Chondrocyte (in vitro differentiated cells): ENCODE data around the gene ZDHHC11B. TPM values are rescaled to one million over a fixed set of nuclear protein-coding genes. Genes with fewer than 3 reads are reported as not detected.

Source experiments
- DNase-seq: peaks from one replicate; pipeline ENCODE4 v3.0.0; 2021; ENCODE audit warnings: mixed read lengths, low spot score
- H3K27ac Mint-ChIP-seq: one replicate; pipeline ENCODE4 v1.8.0; 2021; ENCODE audit warnings: mild to moderate bottlenecking, moderate library complexity, mixed read lengths; ENCODE audit not compliant: unreplicated experiment
- H3K27me3 Mint-ChIP-seq: 2 replicates; pipeline ENCODE4 v1.8.0; 2021; ENCODE audit warnings: low read depth, mixed read lengths
- H3K36me3 Mint-ChIP-seq: 2 replicates; pipeline ENCODE4 v1.8.0; 2021; ENCODE audit warnings: low read depth, mixed read lengths
- H3K4me1 Mint-ChIP-seq: 2 replicates; pipeline ENCODE4 v1.8.0; 2021; ENCODE audit warnings: low read depth, mild to moderate bottlenecking, mixed read lengths
- H3K4me3 Mint-ChIP-seq: one replicate; pipeline ENCODE4 v1.8.0; 2021; ENCODE audit warnings: mild to moderate bottlenecking, moderate library complexity, mixed read lengths; ENCODE audit not compliant: unreplicated experiment
- H3K9me3 Mint-ChIP-seq: 2 replicates; pipeline ENCODE4 v1.8.0; 2021; ENCODE audit warnings: low read depth, mixed read lengths
- total RNA-seq: library from RNA; stranded (reverse); gene quantifications from 3 replicates; pipeline ENCODE4 v1.2.1, GENCODE V29; 2021
- TF ChIP-seq, protein P1 (sequence below): fragments of 200-600 bp; sonication (generic); IDR thresholded peaks from 2 replicates; pipeline ENCODE4 v1.5.0; 2021; ENCODE audit warnings: antibody characterized with exemption, mild to moderate bottlenecking, moderate library complexity

ZDHHC11B gene
- total RNA-seq, 1 donor from 2014 or later: 0.17 TPM

- TF ChIP-seq, protein P1, sequence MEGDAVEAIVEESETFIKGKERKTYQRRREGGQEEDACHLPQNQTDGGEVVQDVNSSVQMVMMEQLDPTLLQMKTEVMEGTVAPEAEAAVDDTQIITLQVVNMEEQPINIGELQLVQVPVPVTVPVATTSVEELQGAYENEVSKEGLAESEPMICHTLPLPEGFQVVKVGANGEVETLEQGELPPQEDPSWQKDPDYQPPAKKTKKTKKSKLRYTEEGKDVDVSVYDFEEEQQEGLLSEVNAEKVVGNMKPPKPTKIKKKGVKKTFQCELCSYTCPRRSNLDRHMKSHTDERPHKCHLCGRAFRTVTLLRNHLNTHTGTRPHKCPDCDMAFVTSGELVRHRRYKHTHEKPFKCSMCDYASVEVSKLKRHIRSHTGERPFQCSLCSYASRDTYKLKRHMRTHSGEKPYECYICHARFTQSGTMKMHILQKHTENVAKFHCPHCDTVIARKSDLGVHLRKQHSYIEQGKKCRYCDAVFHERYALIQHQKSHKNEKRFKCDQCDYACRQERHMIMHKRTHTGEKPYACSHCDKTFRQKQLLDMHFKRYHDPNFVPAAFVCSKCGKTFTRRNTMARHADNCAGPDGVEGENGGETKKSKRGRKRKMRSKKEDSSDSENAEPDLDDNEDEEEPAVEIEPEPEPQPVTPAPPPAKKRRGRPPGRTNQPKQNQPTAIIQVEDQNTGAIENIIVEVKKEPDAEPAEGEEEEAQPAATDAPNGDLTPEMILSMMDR: peak; percentile 97
- no peak for DNase-seq
- Mint-ChIP-seq H3K27ac (peak overlapping the region; percentile 57), H3K27me3 (peaks cover 12% of the 10 kb centered on the region), H3K36me3 (peaks cover 4% of the 10 kb centered on the region), H3K4me1 (peaks cover 9% of the 10 kb centered on the region), H3K9me3 (no peaks in the 10 kb centered on the region), H3K4me3 (no peak overlapping the region)
Observed at GRCh38 chr5:671459-672328, 112.8 kb downstream of the ZDHHC11B start.

- peak; percentile 93 for DNase-seq
- no peak overlapping the region for H3K27ac Mint-ChIP-seq
Observed at GRCh38 chr5:670396-671270, 113.9 kb downstream of the ZDHHC11B start.

GRCh38 chr5:669842-670395 is 114.6 kb downstream of the ZDHHC11B start:
- no peak overlapping the region for H3K4me3 Mint-ChIP-seq
- DNase-seq: no peak
- peaks cover 9% of the 10 kb centered on the region for H3K4me1 Mint-ChIP-seq
- TF ChIP-seq, protein P1: no peak
- no peaks in the 10 kb centered on the region for H3K9me3 Mint-ChIP-seq
- H3K27me3 Mint-ChIP-seq: peaks cover 5% of the 10 kb centered on the region
- H3K27ac Mint-ChIP-seq: no peak overlapping the region
- H3K36me3 Mint-ChIP-seq: peaks cover 4% of the 10 kb centered on the region

More at GRCh38 chr5:670396-671270, 113.9 kb downstream of the ZDHHC11B start:
- H3K4me1 Mint-ChIP-seq: peaks cover 9% of the 10 kb centered on the region
- TF ChIP-seq, protein P1: no peak
- no peak overlapping the region for H3K4me3 Mint-ChIP-seq
- H3K36me3 Mint-ChIP-seq: peaks cover 4% of the 10 kb centered on the region
- H3K27me3 Mint-ChIP-seq: peaks cover 5% of the 10 kb centered on the region
- no peaks in the 10 kb centered on the region for H3K9me3 Mint-ChIP-seq

GRCh38 chr5:669111-669841 is 115.3 kb downstream of the ZDHHC11B start:
- DNase-seq: no peak
- no peak overlapping the region for H3K4me3 Mint-ChIP-seq

More at GRCh38 chr5:669111-669841, 115.3 kb downstream of the ZDHHC11B start:
- Mint-ChIP-seq H3K9me3 (no peaks in the 10 kb centered on the region), H3K4me1 (peaks cover 9% of the 10 kb centered on the region), H3K36me3 (peaks cover 4% of the 10 kb centered on the region), H3K27me3 (peaks cover 5% of the 10 kb centered on the region), H3K27ac (no peak overlapping the region)
- TF ChIP-seq, protein P1: peak; percentile 80
